ENCODE data around the gene RAPGEF2. TPM values are rescaled to one million over a fixed set of nuclear protein-coding genes. Genes with fewer than 3 reads are reported as not detected.

RAPGEF2 gene
- total and polyA plus RNA-seq, 2 of the 8 experiments (the other 6 are each of a cell fraction or from before 2014, with no cell fraction given): 24.4 to 48.6 TPM

- Histone ChIP-seq H3K9me3 (ENCODE audit: insufficient read depth in 2 of 2, low read depth in 1 of 2, low read length in 1 of 2) (no peaks in the 10 kb centered on the region), H3K56ac (replicated peaks; ENCODE audit: insufficient read length, low read depth, low read length) (no peak overlapping the region), H3K36me3 (ENCODE audit: control insufficient read depth in 2 of 4, insufficient read depth in 4 of 4, low read length in 3 of 4) (no peaks in the 10 kb centered on the region; a peak in 1 of 8 replicates), H3K23me2 (ENCODE audit: low read depth, low read length) (no peaks in the 10 kb centered on the region), H2AFZ (ENCODE audit: low read length) (no peak overlapping the region), H2BK15ac (ENCODE audit: low read length) (no peak overlapping the region), H3K4me2 (ENCODE audit: insufficient read depth in 1 of 2, low read depth in 2 of 2, low read length in 2 of 2) (0 out of 4 replicates have a peak overlapping the region, but pooled peaks of 1 of the 2 experiments have one; percentile 15), H2BK5ac (ENCODE audit: low read depth, low read length) (no peak overlapping the region), H3K4me1 (replicated peaks in 1 of 4; ENCODE audit: control insufficient read depth in 3 of 4, insufficient read depth in 4 of 4, low read length in 3 of 4) (peaks cover 0 to 8% (median 3%) of the 10 kb centered on the region in 4 experiments; a peak in 2 of 7 replicates), H3K23ac (ENCODE audit: insufficient read length) (no peak overlapping the region), H3K27me3 (replicated peaks in 1 of 4; ENCODE audit: control insufficient read depth in 3 of 4, extremely low read depth in 1 of 4, insufficient read depth in 3 of 4, low read length in 3 of 4) (no peaks in the 10 kb centered on the region), H4K5ac (ENCODE audit: insufficient read length, low read depth, low read length) (no peak overlapping the region), H3K27ac (ENCODE audit: low read depth, low read length) (no peak overlapping the region), H3K18ac (ENCODE audit: extremely low read depth, low read length) (no peak overlapping the region), H4K91ac (replicated peaks; ENCODE audit: insufficient read length, low read length) (no peak overlapping the region), H4K20me1 (replicated peaks in 1 of 2; ENCODE audit: control insufficient read depth in 1 of 2, insufficient read depth in 2 of 2, low read length in 2 of 2) (peaks cover 0 to 1% of the 10 kb centered on the region in 2 experiments), H4K8ac (ENCODE audit: extremely low read depth, insufficient read depth, low read length) (no peak overlapping the region), H2AK5ac (ENCODE audit: low read depth, low read length) (no peak overlapping the region), H2BK20ac (ENCODE audit: low read length) (no peak overlapping the region), H3K79me1 (ENCODE audit: low read depth, low read length) (no peaks in the 10 kb centered on the region), H3K4me3 (ENCODE audit: extremely low read depth in 1 of 4, insufficient read depth in 2 of 4, low read depth in 3 of 4, low read length in 4 of 4) (no peak overlapping the region), H2BK12ac (ENCODE audit: low read depth, low read length) (no peak overlapping the region), H3K14ac (ENCODE audit: insufficient read length) (no peak overlapping the region), H3K79me2 (ENCODE audit: control insufficient read depth in 1 of 2, insufficient read depth in 2 of 2, low read length in 2 of 2) (peaks cover 0 to 12% of the 10 kb centered on the region in 2 experiments; a peak in 1 of 4 replicates), H2BK120ac (replicated peaks; ENCODE audit: low read depth, low read length) (no peak overlapping the region), H3K9ac (replicated peaks in 1 of 4; ENCODE audit: extremely low read depth in 1 of 4, low read depth in 3 of 4, low read length in 3 of 4) (no peak overlapping the region), H3K4ac (replicated peaks; ENCODE audit: insufficient read length, low read depth, low read length) (no peak overlapping the region)
- DNase-seq (ENCODE audit: low read depth in 1 of 2, low spot score in 2 of 2) (no peak), FAIRE-seq (no peak)
- no peak for TF ChIP-seq SP1 (IDR thresholded peaks at IDR 0.05; ENCODE audit: low read depth, low read length)
- no peak for TF ChIP-seq ATF2 (IDR thresholded peaks at IDR 0.05; ENCODE audit: low read length)
- TF ChIP-seq TCF12 (IDR thresholded peaks at IDR 0.05; ENCODE audit: low read depth, low read length): no peak
- no peak for TF ChIP-seq ZNF274 (IDR thresholded peaks at IDR 0.05; ENCODE audit: borderline replicate concordance, extremely low read depth, low read length)
- no peak for TF ChIP-seq SP2 (IDR thresholded peaks at IDR 0.05; ENCODE audit: low read length)
- no peak for TF ChIP-seq ASH2L (IDR thresholded peaks at IDR 0.05; ENCODE audit: low read length)
- no peak for TF ChIP-seq GABPA (IDR thresholded peaks at IDR 0.05; ENCODE audit: borderline replicate concordance, insufficient read depth, low read length)
- TF ChIP-seq KDM4A (IDR thresholded peaks at IDR 0.05; ENCODE audit: low read depth, low read length, severe bottlenecking): no peak
- no peak for TF ChIP-seq SRF (IDR thresholded peaks at IDR 0.05; ENCODE audit: low read depth, low read length)
- no peak for TF ChIP-seq SP4 (IDR thresholded peaks at IDR 0.05; ENCODE audit: low read length)
- CTCF ChIA-PET (ENCODE audit: partially characterized antibody): interaction anchor here (0.5 to 1.0 kb wide), 3 partner anchors 12 to 117 kb away, joined by 3 read pairs; no protein-coding TSS in a partner anchor
- POLR2A ChIA-PET (ENCODE audit: partially characterized antibody): no interaction called here
- WGBS, 2 experiments (ENCODE audit: extremely low coverage in 1 of 2, insufficient coverage in 1 of 2, insufficient read length in 1 of 2, insufficient replicate concordance in 2 of 2, low coverage in 1 of 2, low lambda C conversion rate in 2 of 2, missing lambda C conversion rate in 1 of 2): 72% methylated on average over 4 of the region's 4 CpGs; no CpG with 5 or more reads in 1 of the 2 experiments
These were observed 205.9 kb downstream of the RAPGEF2 start for GRCh38 chr4:159308566-159309340.

All from H1 (cell line).